T-helper 2 cell treated with Interferon-gamma antibody and Interleukin-4, amounts not matched to agents 5 μg/mL and 100 μg/mL, for 36 hours (primary cell): ENCODE data around the gene COL5A2.

ENCODE experiments used
- DNase-seq: peaks from one replicate; pipeline ENCODE4 v3.0.0; 2021; ENCODE audit warnings: low spot score
- H3K27ac Mint-ChIP-seq: one replicate; pipeline ENCODE4 v1.8.0; 2021; ENCODE audit warnings: mild to moderate bottlenecking, mixed read lengths
- H3K27me3 Mint-ChIP-seq: one replicate; pipeline ENCODE4 v1.8.0; 2021; ENCODE audit warnings: low read depth, mixed read lengths
- H3K36me3 Mint-ChIP-seq: one replicate; pipeline ENCODE4 v1.8.0; 2021; ENCODE audit warnings: low read depth, mixed read lengths
- H3K4me1 Mint-ChIP-seq: one replicate; pipeline ENCODE4 v1.8.0; 2021; ENCODE audit warnings: low read depth, mixed read lengths
- H3K4me3 Mint-ChIP-seq: one replicate; pipeline ENCODE4 v1.8.0; 2022; ENCODE audit warnings: mild to moderate bottlenecking, moderate library complexity, mixed read lengths
- H3K9me3 Mint-ChIP-seq: one replicate; pipeline ENCODE4 v1.8.0; 2021; ENCODE audit warnings: mixed read lengths

Gene COL5A2

DNA sequence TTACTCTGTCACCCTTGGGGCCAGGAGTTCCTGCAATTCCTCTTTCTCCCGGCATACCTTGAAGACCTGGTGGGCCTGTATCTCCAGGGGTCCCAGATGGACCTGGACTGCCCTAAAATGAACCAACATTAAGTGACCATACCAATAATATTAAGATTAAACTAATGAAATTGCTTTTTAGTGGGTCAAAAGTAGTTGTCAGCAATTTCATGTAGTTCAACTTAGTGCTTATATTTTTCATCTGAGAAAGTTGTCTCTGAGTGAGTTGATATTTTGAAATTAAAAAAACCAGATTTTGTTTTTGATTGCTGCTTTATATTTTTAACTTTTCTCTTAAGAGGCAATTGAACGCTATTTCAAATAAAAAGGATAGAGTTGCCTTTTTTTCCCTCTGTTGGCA lies 122.2 kb downstream of the COL5A2 start:
- H3K9me3 Mint-ChIP-seq = no peaks in the 10 kb centered on the region
- H3K27ac Mint-ChIP-seq = no peak overlapping the region
- H3K36me3 Mint-ChIP-seq = no peaks in the 10 kb centered on the region
- H3K4me3 Mint-ChIP-seq = no peak overlapping the region
- DNase-seq = no peak
- no peaks in the 10 kb centered on the region for H3K4me1 Mint-ChIP-seq
- H3K27me3 Mint-ChIP-seq = no peaks in the 10 kb centered on the region

DNA sequence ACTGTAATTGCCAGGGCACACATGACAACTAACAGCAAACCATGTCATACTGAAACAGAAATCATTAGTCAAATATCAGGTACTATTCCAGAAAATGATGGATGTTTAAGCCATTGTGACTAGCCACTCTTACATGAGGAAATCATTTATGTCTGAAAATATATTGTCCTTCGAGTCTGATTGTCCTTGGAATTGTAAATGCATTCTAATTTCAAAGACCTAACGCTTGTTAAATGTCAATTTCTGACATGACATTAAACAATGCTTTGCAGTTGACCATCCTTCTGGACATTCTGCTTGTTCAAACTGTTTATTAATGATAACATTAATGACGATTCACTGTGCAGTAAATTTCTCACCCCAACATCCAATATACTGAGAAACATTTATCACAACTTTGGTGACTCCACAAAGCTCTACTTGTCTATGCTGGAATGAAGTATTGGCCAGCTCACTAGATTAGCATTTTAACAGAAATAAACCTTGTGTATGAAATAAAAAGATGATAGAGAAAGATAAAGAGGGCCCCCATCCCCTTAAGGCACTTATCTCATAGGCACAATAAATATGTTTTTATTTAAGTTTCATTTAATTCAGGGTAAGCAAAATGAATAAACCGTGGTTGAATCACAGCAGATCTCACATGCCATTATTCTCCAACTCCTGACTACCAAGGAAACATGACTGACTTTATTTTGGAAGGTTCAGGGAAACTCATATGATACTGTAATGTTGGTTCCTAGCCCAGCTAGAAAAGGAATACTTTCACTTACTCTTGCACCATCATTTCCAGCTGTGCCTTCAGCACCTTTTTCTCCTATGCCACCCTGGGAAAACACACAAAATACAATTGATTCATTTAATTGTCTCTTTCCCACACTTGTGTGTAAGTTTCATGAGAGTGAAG lies 123.1 kb downstream of the COL5A2 start:
- Mint-ChIP-seq H3K4me3 (no peak overlapping the region), H3K4me1 (no peaks in the 10 kb centered on the region), H3K9me3 (no peaks in the 10 kb centered on the region), H3K27ac (no peak overlapping the region), H3K36me3 (no peaks in the 10 kb centered on the region), H3K27me3 (no peaks in the 10 kb centered on the region)
- DNase-seq = no peak

DNA sequence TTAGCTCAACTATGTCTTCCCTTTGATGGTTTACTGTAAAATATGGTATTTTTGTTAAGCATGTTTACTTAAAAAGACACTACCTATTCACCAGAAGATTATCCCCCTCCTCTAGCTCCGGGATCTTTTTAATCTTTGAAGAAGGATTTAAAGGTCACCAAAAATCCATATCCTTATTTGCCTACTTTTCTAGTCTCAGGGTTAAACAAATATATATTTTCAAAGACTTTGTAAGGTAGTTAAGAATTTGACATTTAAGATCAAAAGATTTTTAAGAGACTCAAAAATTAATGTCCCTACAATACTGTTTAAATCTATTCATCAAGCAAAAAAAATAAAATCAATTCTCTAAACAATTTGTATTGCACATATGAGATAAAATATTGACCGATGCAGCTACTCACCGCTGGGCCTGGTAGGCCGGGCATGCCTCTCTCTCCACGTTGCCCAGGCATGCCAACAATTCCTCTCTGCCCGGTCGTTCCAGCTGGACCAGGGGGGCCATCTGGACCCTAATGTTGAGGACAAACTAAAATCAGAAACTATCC lies 129.3 kb downstream of the COL5A2 start:
- DNase-seq = no peak
- no peak overlapping the region for H3K27ac Mint-ChIP-seq
- no peaks in the 10 kb centered on the region for H3K9me3 Mint-ChIP-seq
- H3K36me3 Mint-ChIP-seq = no peaks in the 10 kb centered on the region
- no peaks in the 10 kb centered on the region for H3K27me3 Mint-ChIP-seq
- no peaks in the 10 kb centered on the region for H3K4me1 Mint-ChIP-seq
- H3K4me3 Mint-ChIP-seq = no peak overlapping the region

DNA sequence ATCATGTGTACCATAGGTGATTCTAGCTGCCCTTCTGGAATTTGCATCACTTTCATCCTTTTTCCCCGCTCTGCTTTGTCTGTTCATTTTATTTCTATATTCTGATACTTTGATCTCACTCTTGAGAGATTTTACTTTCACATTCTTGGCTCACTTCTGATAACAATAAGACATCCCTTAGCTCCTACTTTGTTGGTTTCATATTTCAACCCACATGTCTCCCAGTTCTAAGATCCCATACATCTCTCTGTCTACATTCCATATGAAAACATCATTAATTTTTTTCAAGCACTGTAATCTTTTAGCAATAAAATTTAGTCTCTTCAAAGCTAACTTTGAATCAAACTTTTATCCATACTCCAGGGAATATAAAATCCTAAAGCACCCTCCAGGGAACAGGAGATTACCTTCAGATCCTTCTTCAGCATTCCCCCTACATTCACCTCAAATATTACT lies 129.8 kb downstream of the COL5A2 start:
- DNase-seq = no peak
- Mint-ChIP-seq H3K9me3 (no peaks in the 10 kb centered on the region), H3K36me3 (no peaks in the 10 kb centered on the region), H3K4me1 (no peaks in the 10 kb centered on the region), H3K27ac (no peak overlapping the region), H3K4me3 (no peak overlapping the region), H3K27me3 (no peaks in the 10 kb centered on the region)

DNA sequence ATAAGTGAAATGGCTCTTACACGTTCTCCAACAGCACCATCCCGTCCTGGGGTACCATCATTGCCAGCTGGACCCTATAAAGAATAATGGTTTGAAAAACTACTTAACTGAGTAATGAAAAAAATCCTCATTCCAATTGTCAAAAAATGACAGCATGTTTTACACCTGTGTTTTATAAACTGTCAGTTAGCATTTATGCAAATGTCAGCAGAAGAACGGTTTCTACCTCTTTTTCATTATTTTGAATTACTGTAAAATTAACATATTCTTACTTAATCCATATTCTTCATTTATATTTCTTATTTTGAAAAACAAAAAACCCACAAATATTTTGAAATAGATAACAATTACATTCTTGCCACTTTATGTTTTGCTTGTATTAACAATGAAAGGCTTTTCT lies 131.4 kb downstream of the COL5A2 start:
- DNase-seq = no peak
- no peaks in the 10 kb centered on the region for H3K4me1 Mint-ChIP-seq
- H3K36me3 Mint-ChIP-seq = no peaks in the 10 kb centered on the region
- no peaks in the 10 kb centered on the region for H3K9me3 Mint-ChIP-seq
- H3K27ac Mint-ChIP-seq = no peak overlapping the region
- H3K4me3 Mint-ChIP-seq = no peak overlapping the region
- no peaks in the 10 kb centered on the region for H3K27me3 Mint-ChIP-seq

DNA sequence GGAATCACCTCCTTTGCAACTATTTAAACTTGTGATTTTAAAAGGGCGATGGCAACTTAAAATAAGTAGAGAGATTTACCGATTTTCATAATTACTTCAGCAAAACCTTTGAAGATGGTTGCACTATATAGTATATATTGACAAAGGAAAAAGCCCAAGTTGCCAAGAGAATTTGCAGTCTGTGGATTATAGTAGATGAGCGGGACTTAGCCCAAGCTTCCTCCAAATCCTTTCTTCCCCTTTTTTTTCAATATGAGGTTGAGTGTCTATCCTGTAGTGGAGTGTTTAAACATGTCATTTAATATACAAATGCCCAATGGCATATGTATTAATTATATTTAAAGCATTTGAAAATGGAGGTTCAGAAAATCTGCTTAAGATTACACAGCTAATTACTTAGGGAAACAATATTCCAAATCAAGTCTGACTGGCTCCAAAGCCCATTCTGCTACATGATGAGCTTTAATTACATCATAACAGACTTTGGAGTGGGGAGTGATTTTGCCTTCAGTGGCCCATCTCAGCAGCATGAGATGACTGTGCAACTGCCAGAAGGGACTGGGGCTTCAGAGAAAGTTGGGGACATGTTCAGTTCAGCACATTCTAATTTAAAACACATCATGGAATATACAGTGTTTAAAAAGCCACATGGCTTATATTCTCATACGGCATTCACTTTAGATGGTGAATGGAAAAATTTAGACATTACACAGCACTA lies 132.2 kb downstream of the COL5A2 start:
- H3K9me3 Mint-ChIP-seq = no peaks in the 10 kb centered on the region
- H3K27ac Mint-ChIP-seq = no peak overlapping the region
- no peaks in the 10 kb centered on the region for H3K4me1 Mint-ChIP-seq
- H3K4me3 Mint-ChIP-seq = no peak overlapping the region
- no peak for DNase-seq
- no peaks in the 10 kb centered on the region for H3K36me3 Mint-ChIP-seq
- no peaks in the 10 kb centered on the region for H3K27me3 Mint-ChIP-seq

DNA sequence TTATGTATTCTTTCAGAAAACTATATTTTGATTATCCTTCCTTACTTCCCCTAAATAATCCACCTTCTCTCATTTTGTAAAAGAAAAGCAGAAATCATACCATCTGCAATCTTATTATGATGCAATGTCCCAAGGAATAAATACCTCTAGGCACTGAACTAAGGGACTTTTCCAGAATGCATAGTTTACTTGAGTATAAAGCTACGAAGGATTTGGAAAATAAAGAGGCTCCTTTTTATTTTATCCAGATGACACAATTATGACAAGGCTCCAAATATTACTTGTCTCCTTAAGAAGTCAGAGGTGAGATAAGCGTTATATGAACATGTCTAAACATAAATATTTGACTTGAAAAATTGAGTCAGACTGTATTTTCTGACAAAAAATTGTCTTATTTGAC lies 133.2 kb downstream of the COL5A2 start:
- H3K4me3 Mint-ChIP-seq = no peak overlapping the region

DNA sequence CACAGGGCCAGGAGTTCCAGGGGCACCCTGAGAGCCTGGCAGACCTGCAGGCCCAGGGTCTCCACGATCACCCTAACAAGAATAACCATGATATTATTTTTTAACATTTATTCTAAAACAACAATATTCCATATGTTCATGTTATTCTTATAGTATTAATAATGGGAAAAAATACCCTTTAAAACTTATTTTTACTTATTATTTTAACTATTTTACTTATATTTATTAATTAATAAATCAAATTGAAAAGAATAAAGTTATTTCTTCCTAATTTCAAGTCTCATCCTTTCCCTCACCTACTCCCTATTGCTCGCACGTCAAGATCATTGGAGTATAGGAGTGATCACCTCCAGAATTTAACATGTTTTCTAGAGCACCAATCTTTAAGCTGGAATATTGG lies 133.7 kb downstream of the COL5A2 start:
- Mint-ChIP-seq H3K4me3 (no peak overlapping the region), H3K36me3 (no peaks in the 10 kb centered on the region), H3K9me3 (no peaks in the 10 kb centered on the region), H3K27me3 (no peaks in the 10 kb centered on the region), H3K27ac (no peak overlapping the region), H3K4me1 (no peaks in the 10 kb centered on the region)
- no peak for DNase-seq

More for the DNA sequence above, 133.2 kb downstream of the COL5A2 start:
- H3K4me1 Mint-ChIP-seq = no peaks in the 10 kb centered on the region
- no peak overlapping the region for H3K27ac Mint-ChIP-seq
- H3K36me3 Mint-ChIP-seq = no peaks in the 10 kb centered on the region
- no peaks in the 10 kb centered on the region for H3K27me3 Mint-ChIP-seq
- DNase-seq = no peak
- no peaks in the 10 kb centered on the region for H3K9me3 Mint-ChIP-seq

DNA sequence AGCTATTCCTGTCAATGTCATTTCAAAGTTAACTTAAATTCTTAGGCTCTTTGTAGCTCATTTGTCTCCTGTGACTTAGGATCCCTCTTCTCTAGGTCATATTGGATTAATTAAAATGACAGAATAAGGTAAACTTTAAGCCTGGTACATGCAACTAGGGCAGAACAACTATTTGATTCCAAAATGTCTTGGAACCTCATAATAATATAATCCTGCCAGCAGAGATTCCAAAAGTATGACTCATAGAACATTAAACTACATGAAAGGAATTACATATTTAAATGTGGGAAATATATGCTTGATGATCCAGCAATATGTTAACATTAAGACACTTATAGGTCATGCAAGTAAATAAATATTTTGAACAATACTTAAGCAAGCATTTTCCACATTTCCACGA lies 142.0 kb downstream of the COL5A2 start:
- Mint-ChIP-seq H3K4me3 (no peak overlapping the region), H3K4me1 (no peaks in the 10 kb centered on the region), H3K27me3 (no peaks in the 10 kb centered on the region), H3K9me3 (no peaks in the 10 kb centered on the region), H3K27ac (no peak overlapping the region), H3K36me3 (no peaks in the 10 kb centered on the region)
- DNase-seq = no peak

DNA sequence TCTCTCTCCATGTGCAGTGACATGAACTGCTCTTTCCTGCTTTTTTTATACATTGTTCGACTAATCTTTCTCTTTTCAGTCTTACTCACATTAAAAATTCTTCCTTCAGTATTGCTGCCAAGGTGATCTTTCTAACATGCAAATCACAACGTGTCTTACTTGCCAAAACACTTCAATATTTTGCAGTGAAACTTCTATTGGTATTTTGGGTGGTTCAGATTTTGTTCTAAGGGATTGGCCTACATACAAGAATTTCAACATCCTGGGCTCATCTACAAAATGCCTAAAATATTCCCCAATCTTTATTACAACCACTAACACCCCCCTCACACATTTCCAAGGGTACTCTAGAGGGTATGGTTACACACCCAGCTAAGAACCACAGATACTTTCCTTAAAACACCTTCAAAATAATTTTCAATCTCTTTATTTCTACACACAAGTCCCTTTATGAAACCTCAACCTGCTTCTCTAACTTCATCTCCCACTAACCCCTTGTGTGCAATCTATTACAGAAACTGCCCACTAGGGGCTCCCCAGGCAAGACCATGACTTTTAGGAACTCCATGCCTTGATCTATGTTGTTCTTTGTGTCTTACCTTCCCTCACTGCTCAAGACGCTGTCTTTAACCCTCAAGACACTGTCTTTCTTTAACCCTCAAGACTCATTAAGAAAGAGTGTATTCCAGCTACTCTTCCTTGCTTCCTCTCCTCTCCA lies 154.5 kb downstream of the COL5A2 start:
- Mint-ChIP-seq H3K27me3 (no peaks in the 10 kb centered on the region), H3K36me3 (no peaks in the 10 kb centered on the region), H3K9me3 (no peaks in the 10 kb centered on the region), H3K27ac (no peak overlapping the region), H3K4me1 (no peaks in the 10 kb centered on the region), H3K4me3 (no peak overlapping the region)
- no peak for DNase-seq

DNA sequence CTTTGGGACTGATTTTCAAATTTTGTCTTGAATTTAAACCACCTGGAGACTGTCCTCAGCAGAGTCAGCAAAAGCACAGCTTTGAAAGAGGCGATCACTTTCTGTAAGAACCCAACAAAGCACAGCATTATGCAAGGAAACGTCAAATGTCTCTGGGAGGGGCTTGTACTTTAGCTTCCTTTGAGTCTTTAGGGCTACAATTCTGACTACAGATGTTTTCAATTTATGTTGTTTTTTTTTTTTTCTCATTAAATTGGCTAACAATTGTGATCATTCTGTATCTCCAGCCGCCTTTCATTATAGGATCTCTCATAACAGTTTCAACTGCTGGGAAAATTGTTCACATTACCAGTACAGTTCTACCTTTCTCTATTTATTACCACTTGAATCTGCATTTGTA lies 157.1 kb downstream of the COL5A2 start:
- Mint-ChIP-seq H3K36me3 (no peaks in the 10 kb centered on the region), H3K27ac (no peak overlapping the region), H3K4me1 (no peaks in the 10 kb centered on the region), H3K27me3 (no peaks in the 10 kb centered on the region), H3K4me3 (no peak overlapping the region), H3K9me3 (no peaks in the 10 kb centered on the region)
- no peak for DNase-seq

DNA sequence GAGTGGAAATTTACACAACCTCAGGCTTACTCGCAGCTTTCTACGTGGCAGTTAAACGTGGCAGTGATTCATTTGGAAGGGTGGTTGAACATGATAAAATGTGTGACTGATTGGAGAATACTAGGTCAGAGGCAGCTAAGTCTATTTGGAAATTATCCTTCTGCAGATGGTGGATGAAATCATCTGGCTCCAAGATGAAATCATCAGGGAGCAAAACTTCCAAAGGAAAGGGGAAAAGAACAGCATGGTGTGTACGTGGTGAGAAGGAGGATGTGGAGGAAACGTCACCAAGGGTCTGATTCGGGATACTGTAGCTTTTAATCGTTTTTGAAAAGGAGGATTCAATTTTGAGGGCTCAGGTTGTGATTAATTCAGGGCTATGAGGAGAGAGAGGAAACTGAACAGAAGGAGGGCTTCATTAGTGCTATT lies 157.5 kb downstream of the COL5A2 start:
- Mint-ChIP-seq H3K4me1 (no peaks in the 10 kb centered on the region), H3K36me3 (no peaks in the 10 kb centered on the region), H3K9me3 (no peaks in the 10 kb centered on the region), H3K27me3 (no peaks in the 10 kb centered on the region), H3K27ac (no peak overlapping the region), H3K4me3 (no peak overlapping the region)
- DNase-seq = no peak

DNA sequence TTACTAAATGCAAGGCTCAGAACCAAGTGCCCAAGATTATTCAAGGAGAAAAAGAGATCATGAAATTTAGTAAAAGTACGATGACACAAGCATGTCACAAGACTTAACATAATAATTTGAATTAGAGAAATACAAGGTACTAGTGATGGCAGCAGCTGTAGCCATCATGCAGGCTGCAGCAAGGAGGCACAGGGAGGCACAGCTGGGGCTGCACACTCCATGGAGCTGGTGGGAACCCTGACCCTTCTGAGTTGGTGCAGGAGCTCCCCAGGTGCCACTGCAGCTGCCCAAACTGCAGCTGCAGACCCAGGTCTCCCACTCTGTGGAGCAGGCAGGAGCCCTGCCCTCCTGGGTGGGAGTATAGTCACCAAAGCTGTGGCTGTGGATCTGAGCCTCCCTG lies 159.4 kb downstream of the COL5A2 start:
- H3K4me3 Mint-ChIP-seq = no peak overlapping the region
- no peaks in the 10 kb centered on the region for H3K9me3 Mint-ChIP-seq
- H3K4me1 Mint-ChIP-seq = no peaks in the 10 kb centered on the region
- no peaks in the 10 kb centered on the region for H3K36me3 Mint-ChIP-seq
- no peak overlapping the region for H3K27ac Mint-ChIP-seq
- no peaks in the 10 kb centered on the region for H3K27me3 Mint-ChIP-seq
- DNase-seq = no peak

DNA sequence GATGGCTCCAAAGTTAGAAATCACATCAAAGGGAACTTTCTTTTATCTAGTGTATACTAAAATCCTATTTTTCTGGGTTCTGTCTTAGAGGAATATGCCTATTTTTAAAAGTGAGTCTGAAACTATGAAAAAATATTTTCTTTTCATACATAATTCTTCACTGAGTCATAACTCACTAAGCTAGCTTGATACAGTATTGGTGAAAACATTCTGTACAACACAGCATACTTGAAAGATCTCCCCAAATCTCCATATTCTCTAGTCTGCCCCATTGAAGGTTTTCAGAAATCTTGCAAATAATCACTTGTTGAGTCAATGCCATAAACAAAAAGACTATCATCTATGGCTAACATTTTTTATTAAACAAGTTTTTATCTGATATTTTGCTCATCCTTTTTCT lies 160.9 kb downstream of the COL5A2 start:
- Mint-ChIP-seq H3K27ac (no peak overlapping the region), H3K36me3 (no peaks in the 10 kb centered on the region), H3K9me3 (no peaks in the 10 kb centered on the region), H3K27me3 (no peaks in the 10 kb centered on the region), H3K4me3 (no peak overlapping the region), H3K4me1 (no peaks in the 10 kb centered on the region)
- DNase-seq = no peak
